ENCODE data around the gene MVB12B.

DNA sequence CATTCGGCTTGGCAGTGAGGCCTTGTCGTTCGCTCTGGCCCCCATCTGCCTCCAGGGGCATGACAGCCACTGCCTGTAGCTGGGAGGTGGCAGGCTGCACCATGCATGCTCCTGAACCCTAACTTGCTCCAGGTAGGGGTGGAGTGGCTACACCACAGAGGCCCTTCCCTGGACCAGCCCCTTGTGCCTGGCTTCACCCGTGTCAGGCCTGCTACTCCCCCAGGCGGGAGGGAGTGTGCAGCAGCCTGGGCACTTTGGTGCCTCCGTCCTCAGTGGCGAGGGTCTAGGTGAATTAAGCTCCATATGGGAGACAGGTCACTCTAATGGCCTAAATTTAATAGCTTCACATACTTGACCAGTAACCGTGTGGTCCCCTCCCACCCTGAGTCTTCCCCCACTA lies 227.7 kb downstream of the MVB12B start:
- TF ChIP-seq CTCF (IDR thresholded peaks at IDR 0.05; ENCODE audit: insufficient read depth, low read length) (no peak), SPI1 (IDR thresholded peaks at IDR 0.05; ENCODE audit: borderline replicate concordance, low read depth) (no peak), POLR2AphosphoS5 (IDR thresholded peaks at IDR 0.05; ENCODE audit: low read depth) (no peak), GABPA (IDR thresholded peaks at IDR 0.05; ENCODE audit: low read depth) (no peak)
- TF ChIP-seq, protein P1, sequence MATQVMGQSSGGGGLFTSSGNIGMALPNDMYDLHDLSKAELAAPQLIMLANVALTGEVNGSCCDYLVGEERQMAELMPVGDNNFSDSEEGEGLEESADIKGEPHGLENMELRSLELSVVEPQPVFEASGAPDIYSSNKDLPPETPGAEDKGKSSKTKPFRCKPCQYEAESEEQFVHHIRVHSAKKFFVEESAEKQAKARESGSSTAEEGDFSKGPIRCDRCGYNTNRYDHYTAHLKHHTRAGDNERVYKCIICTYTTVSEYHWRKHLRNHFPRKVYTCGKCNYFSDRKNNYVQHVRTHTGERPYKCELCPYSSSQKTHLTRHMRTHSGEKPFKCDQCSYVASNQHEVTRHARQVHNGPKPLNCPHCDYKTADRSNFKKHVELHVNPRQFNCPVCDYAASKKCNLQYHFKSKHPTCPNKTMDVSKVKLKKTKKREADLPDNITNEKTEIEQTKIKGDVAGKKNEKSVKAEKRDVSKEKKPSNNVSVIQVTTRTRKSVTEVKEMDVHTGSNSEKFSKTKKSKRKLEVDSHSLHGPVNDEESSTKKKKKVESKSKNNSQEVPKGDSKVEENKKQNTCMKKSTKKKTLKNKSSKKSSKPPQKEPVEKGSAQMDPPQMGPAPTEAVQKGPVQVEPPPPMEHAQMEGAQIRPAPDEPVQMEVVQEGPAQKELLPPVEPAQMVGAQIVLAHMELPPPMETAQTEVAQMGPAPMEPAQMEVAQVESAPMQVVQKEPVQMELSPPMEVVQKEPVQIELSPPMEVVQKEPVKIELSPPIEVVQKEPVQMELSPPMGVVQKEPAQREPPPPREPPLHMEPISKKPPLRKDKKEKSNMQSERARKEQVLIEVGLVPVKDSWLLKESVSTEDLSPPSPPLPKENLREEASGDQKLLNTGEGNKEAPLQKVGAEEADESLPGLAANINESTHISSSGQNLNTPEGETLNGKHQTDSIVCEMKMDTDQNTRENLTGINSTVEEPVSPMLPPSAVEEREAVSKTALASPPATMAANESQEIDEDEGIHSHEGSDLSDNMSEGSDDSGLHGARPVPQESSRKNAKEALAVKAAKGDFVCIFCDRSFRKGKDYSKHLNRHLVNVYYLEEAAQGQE (IDR thresholded peaks at IDR 0.05; ENCODE audit: insufficient replicate concordance, low read depth), result no peak
